ENCODE data around the gene CD274.

GRCh38 chr9:5479994-5480694 is 29.8 kb downstream of the CD274 start:
- no peak for TF ChIP-seq CTCF (conservative IDR thresholded peaks at IDR 0.05 in 1 of 2, IDR thresholded peaks at IDR 0.05 in 1 of 2; ENCODE audit: low read depth in 1 of 2, low read length in 2 of 2)
- no peak for TF ChIP-seq EZH2 (IDR thresholded peaks at IDR 0.05; ENCODE audit: low read length, missing control alignments)

All from fibroblast of lung (primary cell).